Gastroesophageal sphincter (tissue), 3 donors: ENCODE data around the gene TBL3.
A peak's percentile ranks its signal among the peaks of the same experiment; 100 is the strongest.

Experiments
- CTCF ChIP-seq, 4 experiments: fragments of 200-600 bp in 2 of 4; fragments of 450-650 bp in 2 of 4; sonication (generic) in 1 of 4; IDR thresholded peaks; one replicate each; pipeline ENCODE4 v1.5.1; 2017 to 2019; ENCODE audit warnings: antibody characterized with exemption in 4 of 4, mild to moderate bottlenecking in 2 of 4, moderate library complexity in 2 of 4
- EP300 ChIP-seq: sonication (generic); formaldehyde crosslinking; IDR thresholded peaks from one replicate; pipeline ENCODE4 v1.6.1; 2017; ENCODE audit warnings: antibody characterized with exemption, mild to moderate bottlenecking

GRCh38 chr16:1971796-1972489, at the start of gene TBL3:
- TF ChIP-seq EP300 (no peak), CTCF (IDR thresholded peaks at IDR 0.05) (peak in 1 of 4 experiments; percentile 22)
